C1 segment of cervical spinal cord (tissue), 14 donors: ENCODE results near the gene SPTLC3.
"Not testable (repeated sequence)": the region's sequence is repeated elsewhere in the genome, so short reads cannot be mapped to it uniquely, and the experiment has no call there.

Experiments
- DNase-seq, 14 donors: peaks; one replicate each; lab custom pipeline; 2025; lab: John Stamatoyannopoulos, UW

Gene SPTLC3

DNA sequence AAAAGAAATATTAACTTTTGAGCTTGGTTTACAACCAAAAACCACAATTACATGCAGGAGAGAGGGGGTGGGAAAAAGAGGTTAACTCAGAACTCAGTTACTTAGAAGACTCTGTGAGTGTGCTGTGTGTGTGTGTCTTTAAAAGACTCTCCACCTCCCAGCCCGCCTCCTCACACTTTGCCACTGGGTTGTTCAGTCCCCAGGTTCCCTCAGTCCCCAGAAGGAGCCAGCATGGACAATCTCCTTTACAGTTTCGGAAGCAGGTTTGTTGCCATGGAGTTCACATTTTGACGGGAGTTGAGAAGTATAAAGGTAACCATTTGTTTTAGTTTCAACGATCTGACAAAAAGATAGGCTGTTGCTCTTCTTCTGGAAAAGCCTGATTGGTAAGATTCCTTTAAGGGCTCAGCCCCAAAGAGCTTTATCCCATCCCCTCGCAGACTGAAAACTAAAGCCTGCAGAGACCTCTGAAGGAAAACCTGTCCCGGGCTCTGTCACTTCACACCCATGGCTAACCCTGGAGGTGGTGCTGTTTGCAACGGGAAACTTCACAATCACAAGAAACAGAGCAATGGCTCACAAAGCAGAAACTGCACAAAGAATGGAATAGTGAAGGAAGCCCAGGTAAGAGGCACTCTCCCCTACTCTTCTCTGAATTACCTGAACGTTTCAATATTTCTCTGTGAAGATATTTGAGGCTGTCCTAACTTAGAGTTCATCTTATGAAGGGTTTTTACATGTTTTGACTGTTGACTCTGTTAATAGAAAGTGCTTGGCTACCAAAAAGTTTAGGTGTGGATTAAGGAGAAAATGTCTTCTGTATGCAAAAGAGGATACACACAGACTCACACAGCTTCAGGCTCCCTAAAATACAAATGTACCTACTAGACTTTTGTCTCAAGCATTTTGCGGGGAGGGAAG, at the start of gene SPTLC3:
SPTLC3 (plus strand) TSS at position 212 of the 921 bp plus-strand sequence; CDS start at position 508, 296 bp downstream.
- DNase-seq, result peak in 9 of 14 donors; percentile 1 to 39 (median 9)

DNA sequence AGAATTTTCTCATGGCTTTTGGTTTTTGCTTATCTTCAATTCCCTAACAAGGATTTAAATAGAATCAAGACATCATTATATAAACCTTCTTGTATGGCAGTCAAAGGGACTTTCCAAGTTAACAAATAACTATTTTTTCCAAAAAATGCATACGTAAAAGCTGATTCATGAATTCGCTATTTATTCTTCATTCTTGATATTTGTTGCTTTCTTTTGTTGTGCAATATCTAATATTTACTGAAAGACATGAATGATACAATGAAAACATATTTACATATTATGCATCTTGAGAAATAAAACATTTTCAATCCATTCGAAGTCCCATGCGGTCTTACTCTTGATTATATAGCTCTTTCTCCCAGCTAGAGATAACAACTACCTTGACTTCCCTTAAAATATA, 47.0 kb upstream of the SPTLC3 start:
- DNase-seq, result no peak

DNA sequence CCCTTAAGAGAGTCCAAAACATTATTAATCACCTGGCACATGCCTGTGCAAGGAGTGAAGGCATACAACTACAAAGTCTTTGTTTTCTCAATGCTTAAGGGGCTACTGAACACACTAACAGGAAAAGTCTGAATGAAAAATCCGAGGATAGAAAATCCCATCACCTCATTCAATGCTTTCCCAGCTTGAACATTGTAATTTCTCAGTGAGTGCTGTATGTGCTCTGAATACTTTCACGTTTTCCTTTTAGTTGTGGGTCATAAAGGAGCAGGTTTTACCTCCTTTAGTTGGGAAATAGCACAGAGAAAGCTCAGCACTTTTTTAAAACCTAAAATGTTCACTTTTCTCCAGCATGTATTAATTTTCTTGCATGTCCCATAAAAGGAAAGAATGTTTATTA, 45.9 kb upstream of the SPTLC3 start:
- DNase-seq, result no peak

DNA sequence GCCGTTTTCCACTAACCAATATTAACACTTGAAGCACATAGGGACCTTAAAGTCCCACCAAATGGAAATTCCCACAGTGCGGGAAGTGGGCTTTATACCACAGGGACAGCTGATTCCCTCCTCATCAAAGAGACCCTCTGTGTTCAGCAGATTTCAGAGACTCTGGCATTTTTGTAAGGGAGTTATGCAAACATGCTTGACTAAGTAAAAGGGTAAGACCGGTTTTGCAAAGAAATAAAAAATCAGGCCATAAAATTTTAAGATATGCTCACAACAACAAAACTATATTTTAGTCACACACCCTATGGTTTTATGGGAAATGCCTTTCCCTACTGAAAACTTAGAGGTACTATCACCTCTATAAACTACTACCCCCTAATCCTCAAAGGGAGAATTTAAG, 45.4 kb upstream of the SPTLC3 start:
- no peak for DNase-seq

DNA sequence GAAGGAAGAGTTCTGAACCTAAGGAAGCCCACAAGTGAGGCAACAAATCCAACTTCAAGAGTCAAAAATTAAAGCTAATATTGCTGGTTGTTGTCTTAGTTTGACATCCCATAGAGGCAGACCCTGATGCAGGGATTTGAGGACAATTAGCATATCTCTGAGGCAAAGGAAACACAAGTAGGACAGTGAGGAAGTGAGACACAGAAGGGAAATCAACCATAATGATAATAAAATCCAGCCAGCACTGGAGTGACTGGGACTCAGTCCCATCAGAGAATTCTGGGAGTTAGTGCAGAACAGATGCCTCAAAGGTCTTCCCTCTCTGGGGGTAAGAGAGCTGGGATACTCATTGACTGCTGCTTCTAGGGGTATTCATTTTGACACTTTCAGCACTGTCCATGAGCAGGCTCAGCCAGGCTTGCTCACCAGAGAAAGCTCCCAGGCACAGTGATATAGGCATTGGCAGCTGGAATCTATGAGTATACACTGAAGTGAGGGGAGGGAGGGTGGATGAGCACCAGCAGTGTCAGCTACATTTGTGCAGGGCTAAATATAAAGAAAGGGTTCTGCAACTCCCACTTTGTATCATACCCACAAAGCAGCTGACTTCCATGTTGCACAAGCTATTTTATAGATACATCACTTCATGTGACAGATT, 43.4 kb upstream of the SPTLC3 start:
- no peak for DNase-seq

DNA sequence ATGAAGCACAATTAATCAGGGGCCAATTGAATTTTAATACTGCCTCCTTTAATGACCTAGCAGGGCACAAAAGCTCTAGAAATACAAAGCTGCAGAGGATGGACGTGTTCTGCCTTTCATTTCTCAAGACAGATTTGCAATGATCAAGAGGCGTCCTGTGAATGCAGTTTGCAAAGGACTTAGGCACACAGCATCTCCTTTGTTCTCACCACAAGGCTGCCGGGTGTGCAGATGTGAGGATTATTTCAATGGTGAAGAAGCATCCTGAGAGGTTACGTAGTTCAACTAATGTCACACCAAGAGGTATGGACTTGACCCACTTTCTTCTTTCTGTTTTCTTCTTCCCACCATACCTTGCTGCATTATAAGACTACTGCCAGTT, 42.9 kb upstream of the SPTLC3 start:
- DNase-seq, result no peak

DNA sequence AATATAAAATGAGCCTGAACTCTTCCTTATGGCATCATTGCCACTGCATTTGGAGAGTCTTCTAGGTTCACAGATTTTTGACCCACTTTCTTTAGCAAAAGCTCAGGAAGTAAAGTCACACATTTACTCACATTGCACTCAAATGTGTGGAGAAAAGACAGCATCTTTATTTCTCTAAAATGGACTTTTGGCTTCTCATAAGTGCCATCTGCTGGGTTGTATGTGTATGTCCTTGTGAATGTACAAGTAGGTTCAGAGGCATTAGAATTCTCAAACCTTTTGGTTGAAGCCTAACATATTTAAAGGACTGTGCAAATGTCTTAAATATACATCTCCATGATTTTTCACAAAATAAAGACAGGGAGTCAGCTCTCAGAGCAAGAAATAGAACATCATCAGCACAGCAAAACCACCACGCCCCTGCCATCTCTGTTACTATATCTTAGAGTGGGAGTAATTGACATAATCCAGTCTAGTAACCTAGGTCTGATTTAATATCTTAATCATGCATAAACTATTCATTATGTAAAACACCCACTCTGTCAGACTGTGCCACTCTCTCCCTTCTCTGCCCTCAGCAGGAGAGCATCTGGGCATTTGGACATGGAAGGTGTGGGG, 42.2 kb upstream of the SPTLC3 start:
- peak in 1 of 14 donors; percentile 10 for DNase-seq

DNA sequence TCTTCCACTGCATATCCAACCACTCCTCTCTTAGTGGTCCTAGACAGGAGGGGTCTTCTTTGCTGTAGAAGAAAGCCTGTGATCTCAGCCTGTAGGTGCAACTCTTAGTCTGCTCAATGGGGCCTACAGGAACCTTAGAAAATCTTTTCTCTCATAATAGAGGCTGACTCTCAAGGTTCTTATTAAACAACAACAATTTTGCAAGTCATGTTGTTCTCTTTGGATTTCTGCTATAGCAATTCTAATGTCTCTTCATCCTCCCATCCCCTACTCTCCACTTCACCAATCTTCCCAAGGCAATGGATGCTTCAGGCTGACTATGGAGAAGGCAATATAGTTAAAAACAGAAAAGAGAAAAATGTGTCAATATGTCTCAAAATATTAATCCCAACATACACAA, 40.8 kb upstream of the SPTLC3 start:
- DNase-seq, result no peak

DNA sequence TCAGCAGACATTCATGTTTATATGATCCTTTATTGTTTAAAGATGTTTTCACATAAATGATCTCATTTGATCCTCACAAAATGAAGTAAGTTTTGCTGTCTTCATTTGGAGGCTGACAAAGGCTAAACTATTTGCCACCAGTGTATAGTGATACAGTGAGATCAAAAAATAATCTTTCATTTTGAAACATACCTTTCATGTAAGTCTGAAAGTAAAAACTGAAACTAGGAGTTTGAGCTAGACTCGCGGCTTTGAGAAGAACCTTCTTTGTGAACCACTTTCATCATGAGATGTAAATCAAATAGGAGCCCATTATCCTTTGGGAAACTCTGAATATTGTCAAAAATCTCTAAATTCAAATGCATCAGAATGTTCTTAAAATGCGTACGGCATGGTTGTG, 40.3 kb upstream of the SPTLC3 start:
- DNase-seq, result no peak

DNA sequence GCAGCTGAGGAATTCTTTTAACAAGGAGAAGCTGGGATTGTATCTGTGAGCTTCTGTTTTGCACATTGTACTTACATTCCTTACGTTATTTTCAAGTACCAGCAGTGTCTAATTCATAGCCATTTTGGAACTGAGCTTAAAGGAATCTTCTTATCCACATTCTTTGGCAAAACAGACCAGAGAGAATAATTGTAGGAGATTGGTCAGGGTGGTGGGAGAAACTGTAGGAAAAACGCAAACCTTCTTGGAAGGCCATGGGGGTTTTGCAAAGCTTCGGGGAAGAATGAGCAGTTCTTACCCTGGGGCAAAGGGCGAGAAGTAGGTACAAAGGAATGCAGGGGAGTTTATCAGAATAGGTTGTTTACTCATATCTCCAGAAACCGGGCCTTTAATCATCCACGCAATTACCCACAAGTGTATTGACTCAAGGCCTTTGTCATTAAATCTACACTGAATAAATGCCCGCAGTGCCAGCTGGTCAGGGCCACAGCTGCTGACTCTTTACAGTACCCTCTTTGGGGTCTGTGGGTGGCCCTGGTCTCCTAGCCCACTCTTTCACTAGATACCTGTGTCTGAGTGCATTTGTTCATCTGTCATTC, 39.6 kb upstream of the SPTLC3 start:
- no peak for DNase-seq

DNA sequence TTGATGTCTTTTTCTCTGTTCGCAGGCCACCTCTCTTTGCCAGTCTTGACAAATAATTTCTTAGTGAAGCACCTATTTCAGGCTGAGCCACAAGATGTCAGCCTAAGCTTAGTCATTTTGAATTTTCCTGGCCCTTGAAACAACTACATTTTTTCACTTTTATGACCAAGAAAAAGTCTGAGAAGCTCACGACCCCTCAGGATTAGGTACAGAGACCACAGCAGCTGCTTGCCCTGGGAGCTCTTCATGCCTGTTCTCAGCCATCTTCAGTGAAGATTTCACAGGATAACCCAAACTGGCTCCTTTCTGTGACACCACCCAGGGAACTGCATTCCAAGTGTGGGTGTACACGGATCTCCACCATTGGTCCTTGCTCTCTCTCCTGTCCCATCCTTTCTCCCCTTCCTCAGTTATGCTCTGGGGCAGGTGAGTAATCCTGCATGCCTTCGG, 38.4 kb upstream of the SPTLC3 start:
- no peak for DNase-seq

DNA sequence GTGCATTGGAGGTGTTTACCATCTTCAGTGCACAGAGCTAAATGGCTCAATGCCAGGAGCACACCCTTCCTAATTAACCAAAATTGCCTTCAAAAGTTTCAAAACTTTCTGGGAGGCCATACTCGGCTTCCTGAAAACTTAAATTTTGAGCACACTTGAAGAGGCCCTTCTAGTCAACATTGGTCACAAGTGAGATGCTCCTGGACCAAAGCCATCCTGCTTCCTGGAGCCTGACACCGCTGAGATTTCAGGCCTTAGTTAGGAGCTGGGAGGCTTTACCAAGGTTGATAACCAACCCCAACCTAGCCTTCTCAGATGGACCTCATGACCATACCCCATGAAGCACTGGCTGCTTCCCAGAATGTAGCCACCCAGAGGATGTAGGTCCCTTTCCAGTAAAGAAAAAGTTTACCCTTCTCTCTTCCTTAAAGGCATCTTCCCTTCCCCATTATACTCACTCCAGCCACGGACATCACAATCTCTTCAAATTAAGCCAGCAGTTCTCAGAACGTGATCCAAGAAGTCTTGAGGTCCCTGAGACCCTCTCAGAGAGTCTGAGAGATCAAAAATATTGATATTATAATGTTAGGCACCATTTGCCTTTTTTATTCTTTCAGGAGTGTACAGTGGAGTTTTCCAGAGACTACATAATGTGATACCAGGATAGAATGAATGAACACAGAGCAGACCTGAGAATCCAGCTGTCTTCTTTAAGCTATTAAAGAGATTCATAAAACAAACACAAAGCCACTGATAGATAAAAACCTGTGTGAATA, 32.8 kb upstream of the SPTLC3 start:
- DNase-seq, result no peak

DNA sequence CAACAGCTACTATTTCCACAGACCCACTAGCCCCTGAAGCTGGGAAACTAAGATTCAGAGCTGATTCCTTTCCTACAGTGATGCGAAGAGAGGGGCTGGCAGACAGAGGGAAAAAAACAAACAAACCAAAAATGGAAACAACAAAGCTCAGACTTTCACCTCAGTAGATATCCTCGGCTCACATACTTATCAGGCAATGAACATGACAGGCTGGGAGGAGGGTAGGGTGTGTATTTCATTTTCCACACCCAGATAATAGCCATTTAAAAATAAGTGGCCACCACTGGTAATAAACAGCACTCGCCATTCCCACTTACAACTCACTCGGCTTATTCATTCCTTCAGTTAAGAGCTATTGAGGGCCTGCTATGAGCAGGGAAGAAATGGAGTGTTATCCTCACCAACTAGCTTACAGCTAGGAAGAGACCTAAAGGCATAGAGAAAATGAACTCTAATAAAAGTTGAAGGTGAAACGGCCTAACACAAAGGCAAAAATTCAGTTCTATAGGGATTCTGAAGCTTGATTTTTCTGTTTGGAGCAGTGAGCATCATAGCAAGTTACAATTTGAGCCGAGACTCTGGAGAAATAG, 32.0 kb upstream of the SPTLC3 start:
- DNase-seq, result no peak

DNA sequence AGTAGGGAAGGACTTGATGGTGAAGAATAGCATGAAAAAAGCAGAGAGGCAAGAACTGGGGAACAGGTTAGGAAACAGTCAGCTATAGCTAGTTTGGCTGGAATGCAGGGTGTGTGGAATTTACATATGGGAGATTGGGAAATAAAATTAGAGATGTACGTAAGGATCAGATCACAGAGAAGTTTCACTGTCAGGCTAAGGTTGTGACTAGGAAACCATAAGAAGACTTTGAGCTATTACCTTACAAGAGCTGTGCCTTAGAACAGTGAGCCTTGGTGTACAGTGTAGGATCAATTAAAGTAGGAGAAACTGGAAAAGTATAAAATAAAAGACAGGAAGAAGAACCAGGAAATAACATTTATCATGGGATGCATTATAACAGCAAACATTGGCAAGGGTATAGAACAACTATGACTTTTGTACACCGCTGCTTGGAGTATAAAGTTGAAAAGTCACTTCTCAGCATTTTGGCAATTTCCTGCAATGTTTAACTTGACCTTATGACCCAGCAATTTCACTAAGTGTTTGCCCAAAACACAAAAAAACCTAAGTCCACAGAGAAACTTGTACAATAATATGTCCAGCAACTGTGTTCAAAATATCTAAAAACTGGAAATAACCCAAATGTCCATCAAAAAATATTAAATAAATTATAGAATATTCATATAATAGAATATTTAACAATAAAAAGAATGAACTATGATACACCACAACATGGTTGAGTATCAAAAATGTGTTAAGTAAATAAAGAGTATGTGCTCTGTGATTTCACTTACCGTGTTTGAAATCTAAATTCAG, 31.2 kb upstream of the SPTLC3 start:
- DNase-seq, result no peak

DNA sequence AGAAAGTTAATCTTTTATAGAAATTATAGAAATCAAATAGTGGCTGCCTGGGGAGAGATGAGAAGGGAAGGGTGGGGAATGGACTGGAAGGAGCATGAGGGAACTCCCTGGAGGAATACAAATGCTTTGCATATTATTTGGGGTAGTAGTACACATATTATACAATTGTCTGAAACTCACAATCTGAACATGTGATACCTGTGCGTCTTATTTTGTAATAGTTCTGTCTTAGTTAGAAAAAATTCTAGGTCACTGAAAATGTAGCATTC, 30.7 kb upstream of the SPTLC3 start:
- no peak for DNase-seq

DNA sequence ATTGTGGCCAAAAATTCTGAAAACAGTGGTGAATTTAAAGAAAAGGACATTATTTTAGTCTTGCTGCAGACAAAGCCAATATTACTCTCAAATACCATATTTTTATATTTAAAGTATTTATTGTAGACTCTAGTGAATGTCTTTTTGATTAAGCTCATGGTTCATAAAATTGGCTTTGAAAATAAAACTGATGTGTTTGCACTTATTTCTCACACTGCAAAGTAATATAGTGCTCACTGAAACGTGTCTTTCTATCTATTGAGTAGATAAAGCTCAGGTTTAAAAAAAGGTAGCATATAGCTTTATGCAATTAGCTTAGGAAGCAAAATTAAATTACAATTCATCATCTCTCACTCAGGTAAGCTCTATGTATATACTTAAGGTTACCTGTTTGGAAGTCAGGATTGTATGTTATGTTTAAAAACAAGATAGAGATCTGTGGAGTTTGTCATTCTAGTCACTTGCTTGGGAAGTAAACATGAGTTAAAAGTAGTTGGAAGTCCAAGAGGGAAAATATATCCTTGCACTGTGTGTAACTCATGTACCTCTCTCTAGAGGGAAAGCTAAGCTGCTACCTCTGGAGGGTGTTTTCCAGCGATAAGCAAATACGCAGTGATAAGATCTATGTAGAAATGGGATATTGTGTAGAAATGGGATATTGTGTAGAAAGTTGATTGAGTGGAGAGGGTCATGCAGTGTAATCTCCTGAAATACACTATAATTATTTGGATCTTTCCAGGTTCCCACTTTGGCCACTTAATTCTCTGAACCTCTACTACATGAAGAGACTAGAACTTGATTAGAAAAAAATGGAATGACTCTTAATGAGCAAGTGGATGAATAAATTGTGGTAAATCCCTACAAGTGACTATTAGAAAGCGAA, 29.9 kb upstream of the SPTLC3 start:
- no peak for DNase-seq

DNA sequence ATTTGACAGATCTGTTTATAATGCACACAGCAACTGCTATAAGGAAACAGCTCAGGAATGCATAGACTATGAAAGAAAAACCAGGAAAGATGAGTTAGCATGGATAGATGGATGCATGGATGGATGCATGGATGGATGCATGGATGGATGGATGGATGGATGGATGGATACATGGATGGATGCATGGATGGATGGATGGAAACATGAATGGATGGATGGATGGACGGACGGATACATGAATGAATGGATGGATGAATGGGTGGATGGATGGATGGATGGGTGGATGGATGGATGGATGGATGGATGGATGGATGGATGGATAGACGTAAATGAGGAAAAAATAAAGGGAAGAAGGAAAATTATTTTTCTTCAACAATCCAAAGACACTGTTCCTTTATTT, 29.1 kb upstream of the SPTLC3 start:
- DNase-seq, result not testable (repeated sequence)

DNA sequence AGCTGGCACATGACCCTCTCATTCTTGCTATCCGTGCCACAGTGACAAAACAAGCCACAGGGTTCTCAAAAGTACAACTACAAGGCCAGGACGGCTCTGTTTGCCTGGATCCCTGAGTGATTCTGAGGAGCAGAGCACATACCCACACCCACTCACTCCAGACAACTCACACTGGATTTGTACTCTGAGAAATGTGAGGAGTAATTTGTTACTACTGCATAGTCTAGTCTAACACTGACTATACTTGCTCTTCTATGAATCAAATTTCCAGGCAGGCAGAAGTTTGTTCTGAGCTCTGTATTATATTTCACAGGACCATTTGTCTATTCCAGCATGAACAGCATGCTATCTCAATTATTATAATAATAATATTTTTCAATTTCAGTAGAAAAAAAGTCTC, 26.7 kb upstream of the SPTLC3 start:
- DNase-seq, result no peak

DNA sequence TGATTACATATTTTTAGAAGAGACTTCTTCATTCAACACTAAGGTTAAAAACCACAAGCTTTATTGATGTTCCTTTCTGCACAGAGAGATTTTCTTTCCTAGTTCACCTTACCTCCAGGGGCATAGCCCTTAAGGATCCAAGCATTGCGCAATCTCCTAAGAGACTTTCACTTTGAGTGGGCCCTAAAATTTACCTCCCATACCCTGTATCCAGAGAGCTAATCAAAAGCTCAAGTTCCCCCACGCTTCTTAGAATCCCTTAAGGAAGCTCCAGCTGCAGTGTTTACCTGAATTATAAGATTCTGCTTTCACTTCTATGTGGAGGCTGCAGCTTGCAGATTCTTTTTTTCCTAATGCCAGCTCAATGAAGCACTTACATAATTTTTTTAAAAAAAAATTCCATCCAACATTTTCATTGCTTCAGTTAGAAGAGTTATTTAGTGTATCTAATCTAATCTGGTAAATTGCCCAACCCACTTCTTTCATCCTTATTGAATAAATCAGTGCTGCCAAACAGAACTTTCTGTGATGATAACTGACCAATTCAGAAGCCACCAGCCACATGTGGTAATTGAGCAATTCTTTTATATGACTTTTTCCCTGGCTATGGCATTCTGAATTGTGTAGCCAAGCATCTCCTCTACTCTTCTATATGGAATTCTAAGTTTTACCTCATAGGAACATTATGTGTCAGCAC, 24.6 kb upstream of the SPTLC3 start:
- no peak for DNase-seq
